NOMO-1 (cell line): ENCODE measurements around the gene GYG1.
A peak's percentile ranks its signal among the peaks of the same experiment; 100 is the strongest.

Experiments
- DNase-seq, 2 experiments: peaks; one replicate each; lab custom pipeline; 2025; ENCODE audit not compliant: unreplicated experiment in 2 of 2; lab: John Stamatoyannopoulos, UW

Gene GYG1

GRCh38 chr3:148991219-148992026 lies at the start of gene GYG1:
GYG1 (plus strand) TSS chr3:148991540; CDS start chr3:148991641, 101 bp downstream.
- DNase-seq, result peak; percentile 77 to 88

GRCh38 chr3:148943506-148944205 lies 47.7 kb upstream of the GYG1 start:
- peak; percentile 28 to 85 for DNase-seq

DNA sequence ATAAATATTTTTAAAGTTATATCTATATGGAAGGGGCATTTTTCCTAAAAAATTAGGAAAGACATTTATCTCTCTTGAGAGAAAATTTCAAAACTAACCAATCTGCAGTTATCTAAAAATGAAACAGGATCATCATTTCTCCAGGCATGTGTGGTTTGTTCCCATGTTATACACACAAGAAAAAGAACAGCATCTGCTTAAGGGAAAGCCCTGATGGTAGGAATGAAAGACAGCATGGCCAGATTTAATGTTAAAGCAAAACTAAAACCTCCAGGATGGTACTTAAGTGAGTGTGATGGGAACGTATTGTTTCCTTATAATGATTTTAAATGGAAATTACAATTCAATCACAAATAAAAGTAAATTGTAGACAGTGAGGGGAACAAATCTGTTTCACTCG lies 46.2 kb upstream of the GYG1 start:
- no peak for DNase-seq

DNA sequence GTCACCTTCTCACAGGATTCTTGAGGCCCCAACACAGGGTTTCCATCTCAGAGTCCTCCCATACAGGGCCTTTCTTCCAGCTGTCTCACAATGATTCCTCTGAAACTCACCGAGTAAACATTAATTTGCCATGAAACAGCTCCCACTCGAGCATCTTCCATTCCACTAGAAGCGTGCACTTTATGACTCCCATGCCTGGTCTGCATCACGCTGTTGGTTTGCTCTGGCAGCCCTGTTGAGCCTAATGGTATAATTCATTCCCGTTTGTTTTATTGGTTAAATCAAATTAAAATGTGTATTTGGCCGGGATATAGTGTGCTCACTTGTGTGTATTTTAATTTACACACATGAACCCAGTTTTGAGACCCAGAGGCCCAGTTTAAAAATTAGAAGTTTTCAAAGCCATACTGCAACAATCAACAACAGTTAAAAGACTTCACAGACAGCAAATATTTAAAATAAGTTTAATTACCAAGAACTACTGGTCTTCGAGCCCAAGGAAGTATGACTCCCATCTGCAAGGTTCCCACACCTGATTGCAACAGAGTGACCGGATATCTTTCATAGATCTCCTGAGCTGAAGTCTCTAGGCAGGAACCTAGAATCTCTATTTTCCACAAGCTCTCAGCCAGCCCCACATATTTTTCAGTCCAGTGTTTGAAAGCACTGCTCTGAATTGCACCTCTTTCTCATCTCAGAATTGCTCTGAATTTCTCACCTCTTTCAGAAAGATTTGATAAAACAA lies 42.3 kb upstream of the GYG1 start:
- DNase-seq, result no peak

GRCh38 chr3:148950806-148951205 lies 40.5 kb upstream of the GYG1 start:
- peak in 1 of 2 experiments; percentile 15 for DNase-seq

- no peak for DNase-seq
Observed at GRCh38 chr3:148951599-148952361, 39.6 kb upstream of the GYG1 start.

DNA sequence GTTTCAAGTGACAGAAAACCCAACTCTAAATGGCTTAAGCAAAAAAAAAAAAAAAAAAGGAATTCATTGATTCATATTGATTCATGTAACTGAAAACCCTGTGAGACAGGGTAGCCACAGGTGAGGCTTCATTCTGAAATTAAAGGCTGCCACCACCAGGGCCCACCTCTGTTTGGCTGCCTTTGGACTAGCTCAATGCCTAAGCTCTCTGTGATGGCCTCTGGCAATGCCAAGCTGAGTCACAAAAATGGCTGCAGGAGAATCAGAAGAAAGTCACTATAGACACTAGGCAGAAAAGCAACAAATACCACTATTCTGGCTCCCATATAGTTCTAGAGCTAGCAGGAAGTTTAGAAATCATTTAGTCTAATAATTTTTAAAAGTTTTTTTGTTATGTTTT lies 38.2 kb upstream of the GYG1 start:
- DNase-seq, result no peak

GRCh38 chr3:148954981-148955380 lies 36.4 kb upstream of the GYG1 start:
- no peak for DNase-seq

- DNase-seq, result peak; percentile 53 to 63
Observed at GRCh38 chr3:148955544-148956346, 35.6 kb upstream of the GYG1 start.

GRCh38 chr3:148957586-148957985 lies 33.8 kb upstream of the GYG1 start:
- DNase-seq, result peak; percentile 68 to 79

DNA sequence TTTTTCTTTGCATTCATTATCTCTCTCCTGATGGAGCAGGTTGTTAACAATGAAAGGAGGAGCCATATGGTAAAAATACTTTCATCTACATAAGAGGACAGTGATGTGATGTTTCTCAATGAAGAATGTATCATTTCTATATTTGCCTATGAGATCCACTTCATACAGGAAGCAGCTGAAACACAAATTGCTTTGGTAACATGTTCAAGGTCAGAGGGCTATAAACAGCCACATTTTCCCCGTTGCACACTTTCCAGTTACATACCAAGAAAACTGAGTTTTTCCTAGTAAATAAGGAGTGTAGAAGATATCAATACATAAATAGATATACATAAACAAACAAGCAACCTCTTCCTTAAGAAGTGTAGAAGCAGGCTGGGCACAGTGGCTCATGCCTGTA lies 32.6 kb upstream of the GYG1 start:
- DNase-seq, result no peak

DNA sequence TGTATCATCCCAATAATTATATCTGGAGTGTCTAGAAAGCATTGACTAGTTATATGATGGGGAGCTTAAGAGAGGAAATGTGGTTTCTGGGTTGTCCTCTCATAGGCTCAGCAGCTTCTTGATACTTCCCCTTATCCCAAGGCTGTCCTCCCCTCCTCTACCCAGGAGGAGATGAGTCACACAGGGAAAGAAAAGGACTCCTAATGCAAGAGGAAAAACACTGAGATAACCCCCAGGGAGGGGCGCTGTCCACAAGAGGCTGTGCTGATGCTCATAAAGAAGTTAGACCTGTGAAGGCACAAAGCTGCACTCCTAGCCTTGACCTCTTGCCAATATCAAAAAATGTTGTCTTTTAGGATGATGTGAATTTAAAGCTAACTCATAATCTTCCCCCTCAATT lies 28.8 kb upstream of the GYG1 start:
- peak; percentile 25 to 46 for DNase-seq

DNA sequence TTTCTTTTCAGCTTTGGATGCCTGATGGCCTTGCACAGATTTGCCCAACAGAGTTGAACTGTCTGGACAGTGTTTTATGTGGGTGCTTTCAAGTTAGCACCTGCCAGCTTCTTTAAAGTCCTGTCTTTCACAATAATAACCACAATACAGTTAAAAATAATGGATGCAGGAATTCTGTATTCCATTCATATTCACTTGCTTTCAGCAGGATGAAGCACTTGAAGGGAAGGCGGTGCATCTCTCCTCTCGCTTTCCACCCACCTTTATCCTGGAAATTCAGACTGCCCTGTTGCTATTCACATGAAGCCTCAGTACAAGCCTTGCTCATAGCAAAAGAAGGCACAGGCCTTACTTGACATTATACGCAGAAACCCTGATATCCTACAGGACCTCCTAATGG lies 26.5 kb upstream of the GYG1 start:
- DNase-seq, result no peak

DNA sequence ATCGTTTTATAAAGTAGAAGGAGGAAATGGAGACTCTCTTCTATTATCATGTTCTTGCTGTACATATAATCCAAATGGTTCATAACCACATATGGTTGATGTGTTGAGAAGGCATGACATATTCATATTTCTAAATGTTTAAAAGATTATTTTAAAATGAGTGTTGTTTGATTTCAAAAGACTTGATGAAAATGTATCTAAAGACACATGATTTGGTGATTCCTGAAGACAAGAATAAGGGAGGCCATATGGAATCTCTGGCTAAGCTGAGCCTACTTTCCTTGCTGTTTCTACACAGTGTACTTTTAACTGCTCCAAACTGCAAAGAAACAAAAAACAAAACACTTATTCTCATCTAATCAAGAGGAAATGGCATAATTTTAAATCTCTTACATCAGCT lies 23.0 kb upstream of the GYG1 start:
- DNase-seq, result no peak

GRCh38 chr3:148970271-148970670 lies 21.1 kb upstream of the GYG1 start:
- DNase-seq, result no peak

DNA sequence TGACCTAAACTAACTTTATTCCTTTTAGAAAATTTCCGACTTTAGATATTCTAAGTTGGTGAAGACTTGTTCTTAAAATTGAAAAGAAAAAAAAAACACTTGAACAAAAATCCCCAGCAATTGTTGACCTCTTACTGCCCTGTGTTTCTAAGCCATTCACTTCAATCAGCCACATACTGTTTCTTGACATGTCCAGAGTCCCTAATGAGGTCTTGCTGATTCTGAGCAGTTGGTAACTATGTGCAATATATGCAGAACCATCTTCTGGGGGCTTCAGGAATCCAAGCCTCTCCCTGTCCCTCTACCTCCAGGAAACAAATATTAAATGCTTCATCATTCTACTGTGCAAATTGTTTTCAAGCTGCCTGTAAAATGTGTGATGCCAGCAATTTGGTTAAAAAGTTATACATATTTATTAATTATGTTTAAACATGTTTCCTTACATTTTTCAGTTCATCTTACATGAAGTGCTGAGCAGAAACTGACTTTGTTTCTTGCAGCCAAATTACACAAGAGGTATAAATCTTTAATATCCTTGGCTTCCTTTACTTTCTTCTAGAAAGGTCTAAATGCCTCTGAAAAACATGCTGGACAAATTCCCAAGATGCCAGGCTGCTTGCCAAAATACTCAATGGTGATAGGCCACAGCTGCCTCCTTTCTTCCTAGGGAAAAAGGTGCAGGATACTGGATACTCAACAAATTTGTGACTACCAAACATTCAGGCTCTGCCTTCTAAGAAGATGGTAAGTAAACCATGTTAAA lies 19.8 kb upstream of the GYG1 start:
- DNase-seq, result no peak

- peak; percentile 27 to 81 for DNase-seq
Observed at GRCh38 chr3:148974726-148975125, 16.6 kb upstream of the GYG1 start.

- no peak for DNase-seq
Observed at GRCh38 chr3:148975248-148975647, 16.1 kb upstream of the GYG1 start.

DNA sequence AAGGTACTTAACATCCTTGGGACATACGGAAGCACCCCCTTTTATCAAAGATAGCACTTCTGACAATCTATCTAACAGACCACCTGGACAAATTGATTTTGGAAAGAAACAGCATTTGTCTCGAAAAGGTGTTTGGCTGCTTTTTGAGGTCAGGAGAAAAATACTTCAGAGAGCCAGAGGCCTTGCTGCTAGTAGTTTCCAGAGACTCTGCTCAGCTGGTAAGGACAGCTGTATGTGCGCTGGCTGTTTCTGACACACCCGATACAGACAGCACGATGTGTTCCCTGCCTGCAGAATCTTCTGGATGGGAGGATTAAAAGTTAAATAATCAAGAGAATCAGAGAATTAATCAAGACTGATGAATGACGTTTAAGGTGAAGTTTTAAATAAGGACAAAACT lies 15.6 kb upstream of the GYG1 start:
- DNase-seq, result no peak
